ENCODE data around the gene SHLD1. TPM values are rescaled to one million over a fixed set of nuclear protein-coding genes. Genes with fewer than 3 reads are reported as not detected.

SHLD1 gene
- polyA plus RNA-seq, 1 experiment: 4.1 TPM

DNA sequence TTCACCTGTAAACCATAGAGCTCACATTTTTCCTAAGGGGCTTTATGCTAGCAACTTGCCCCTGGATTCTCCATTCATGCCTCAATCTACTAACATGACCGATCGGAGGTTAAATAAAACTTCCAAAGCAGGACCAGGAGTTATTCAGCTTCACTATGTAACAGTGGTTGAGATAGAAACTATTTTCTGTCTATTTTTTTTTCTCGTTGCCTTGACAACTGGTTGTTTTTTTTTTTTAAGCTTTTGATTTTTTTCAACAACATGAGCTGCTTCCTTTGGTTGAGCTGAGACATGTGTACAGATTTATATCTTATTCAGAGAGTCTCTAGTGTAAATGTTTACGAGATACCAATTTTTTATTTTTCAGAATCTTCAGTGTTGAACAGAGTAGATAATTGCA, 85.7 kb downstream of the SHLD1 start:
- ChIA-PET CTCF (interaction anchor here (0.6 to 1.3 kb wide), 4 partner anchors 11 to 585 kb away, joined by 3 to 10 read pairs (median 4); no protein-coding TSS in a partner anchor), POLR2A (interaction anchor here (0.6 to 1.0 kb wide), 2 partner anchors 9 to 164 kb away, joined by 3 to 5 read pairs; no protein-coding TSS in a partner anchor)
- TF ChIP-seq, protein P1, sequence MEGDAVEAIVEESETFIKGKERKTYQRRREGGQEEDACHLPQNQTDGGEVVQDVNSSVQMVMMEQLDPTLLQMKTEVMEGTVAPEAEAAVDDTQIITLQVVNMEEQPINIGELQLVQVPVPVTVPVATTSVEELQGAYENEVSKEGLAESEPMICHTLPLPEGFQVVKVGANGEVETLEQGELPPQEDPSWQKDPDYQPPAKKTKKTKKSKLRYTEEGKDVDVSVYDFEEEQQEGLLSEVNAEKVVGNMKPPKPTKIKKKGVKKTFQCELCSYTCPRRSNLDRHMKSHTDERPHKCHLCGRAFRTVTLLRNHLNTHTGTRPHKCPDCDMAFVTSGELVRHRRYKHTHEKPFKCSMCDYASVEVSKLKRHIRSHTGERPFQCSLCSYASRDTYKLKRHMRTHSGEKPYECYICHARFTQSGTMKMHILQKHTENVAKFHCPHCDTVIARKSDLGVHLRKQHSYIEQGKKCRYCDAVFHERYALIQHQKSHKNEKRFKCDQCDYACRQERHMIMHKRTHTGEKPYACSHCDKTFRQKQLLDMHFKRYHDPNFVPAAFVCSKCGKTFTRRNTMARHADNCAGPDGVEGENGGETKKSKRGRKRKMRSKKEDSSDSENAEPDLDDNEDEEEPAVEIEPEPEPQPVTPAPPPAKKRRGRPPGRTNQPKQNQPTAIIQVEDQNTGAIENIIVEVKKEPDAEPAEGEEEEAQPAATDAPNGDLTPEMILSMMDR (IDR thresholded peaks at IDR 0.05; ENCODE audit: low read depth, low read length): no peak
- Histone ChIP-seq H3K9me3 (ENCODE audit: control insufficient read depth, insufficient read depth, low read length) (no peaks in the 10 kb centered on the region), H3K27me3 (ENCODE audit: control insufficient read depth, insufficient read depth, low read length) (no peaks in the 10 kb centered on the region), H3K4me3 (ENCODE audit: low read depth, low read length) (no peak overlapping the region), H3K27ac (ENCODE audit: low read depth, low read length) (no peak overlapping the region)
- DNase-seq (ENCODE audit: low read depth, low spot score): no peak

GRCh38 chr20:5836569-5836968, 86.4 kb downstream of the SHLD1 start:
- TF ChIP-seq, protein P1 (IDR thresholded peaks at IDR 0.05; ENCODE audit: low read depth, low read length): no peak
- Histone ChIP-seq H3K27me3 (ENCODE audit: control insufficient read depth, insufficient read depth, low read length) (no peaks in the 10 kb centered on the region), H3K27ac (ENCODE audit: low read depth, low read length) (no peak overlapping the region), H3K9me3 (ENCODE audit: control insufficient read depth, insufficient read depth, low read length) (no peaks in the 10 kb centered on the region), H3K4me3 (ENCODE audit: low read depth, low read length) (no peak overlapping the region)
- CTCF ChIA-PET: interaction anchor here (0.6 to 1.3 kb wide), 2 partner anchors 12 to 238 kb away, joined by 3 to 10 read pairs; no protein-coding TSS in a partner anchor
- POLR2A ChIA-PET: interaction anchor here (0.6 to 1.0 kb wide), 2 partner anchors 8 to 164 kb away, joined by 3 to 5 read pairs; no protein-coding TSS in a partner anchor
- no peak for DNase-seq (ENCODE audit: low read depth, low spot score)

DNA sequence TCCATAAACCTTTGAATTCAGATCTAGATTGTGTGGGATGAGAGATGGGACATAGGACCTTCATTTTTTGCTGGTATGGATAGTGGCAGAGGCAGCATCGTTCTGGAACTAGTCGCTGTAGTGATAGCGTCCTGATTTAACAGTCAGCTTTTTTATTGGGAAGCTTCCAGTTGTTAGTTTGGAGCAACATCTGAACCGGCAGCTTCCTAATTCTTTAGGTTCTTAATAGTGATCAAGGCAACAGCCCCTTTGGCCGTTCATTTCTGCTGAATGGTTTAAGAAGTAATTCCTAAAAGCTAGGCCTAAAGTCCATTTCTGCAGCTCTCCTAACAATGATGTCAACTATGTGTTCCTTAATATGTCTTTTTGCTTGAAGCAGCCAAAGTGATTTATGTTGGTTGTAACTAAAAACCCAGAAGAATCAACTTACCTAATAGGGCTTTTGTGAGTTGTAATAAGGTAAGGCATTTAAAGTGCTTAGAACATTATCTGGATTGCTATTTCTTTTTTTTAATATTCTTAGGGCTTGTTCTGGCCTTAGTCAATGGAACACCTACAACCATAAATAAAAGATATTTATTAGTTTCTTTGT, 90.3 kb downstream of the SHLD1 start:
- H3K4me3 ChIP-seq (ENCODE audit: low read depth, low read length): no peak overlapping the region
- POLR2A ChIA-PET: no interaction called here
- H3K9me3 ChIP-seq (ENCODE audit: control insufficient read depth, insufficient read depth, low read length): no peaks in the 10 kb centered on the region
- no peak for DNase-seq (ENCODE audit: low read depth, low spot score)
- TF ChIP-seq, protein P1 (IDR thresholded peaks at IDR 0.05; ENCODE audit: low read depth, low read length): no peak
- CTCF ChIA-PET: interaction anchor here (1.1 kb wide), 2 partner anchors 283 to 311 kb away, joined by 3 to 4 read pairs; no protein-coding TSS in a partner anchor
- H3K27me3 ChIP-seq (ENCODE audit: control insufficient read depth, insufficient read depth, low read length): no peaks in the 10 kb centered on the region
- no peak overlapping the region for H3K27ac ChIP-seq (ENCODE audit: low read depth, low read length)

DNA sequence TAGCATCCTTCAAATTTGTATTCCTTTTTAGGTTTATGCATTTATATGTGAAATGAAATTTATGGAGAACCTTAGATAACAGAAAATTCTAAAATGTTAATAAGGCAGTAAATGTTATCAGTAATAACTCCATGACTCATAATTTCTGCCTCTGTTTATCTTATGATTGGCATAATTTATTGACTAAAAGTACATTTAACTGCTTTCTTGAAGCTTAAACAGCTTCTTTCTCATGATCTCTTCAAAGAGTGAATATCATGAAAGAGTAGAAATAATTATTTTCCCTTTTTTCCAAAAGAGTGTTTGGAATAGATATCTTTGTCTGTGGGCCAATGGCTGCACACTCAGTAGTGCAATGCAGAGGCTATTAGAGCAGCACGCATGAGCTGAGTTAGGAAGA, 91.3 kb downstream of the SHLD1 start:
- Histone ChIP-seq H3K4me3 (ENCODE audit: low read depth, low read length) (no peak overlapping the region), H3K27me3 (ENCODE audit: control insufficient read depth, insufficient read depth, low read length) (no peaks in the 10 kb centered on the region), H3K9me3 (ENCODE audit: control insufficient read depth, insufficient read depth, low read length) (no peaks in the 10 kb centered on the region), H3K27ac (ENCODE audit: low read depth, low read length) (no peak overlapping the region)
- CTCF ChIA-PET: interaction anchor here (0.6 to 1.9 kb wide), 3 partner anchors 235 to 313 kb away, joined by 4 read pairs; no protein-coding TSS in a partner anchor
- POLR2A ChIA-PET: no interaction called here
- no peak for DNase-seq (ENCODE audit: low read depth, low spot score)
- TF ChIP-seq, protein P1 (IDR thresholded peaks at IDR 0.05; ENCODE audit: low read depth, low read length): no peak

DNA sequence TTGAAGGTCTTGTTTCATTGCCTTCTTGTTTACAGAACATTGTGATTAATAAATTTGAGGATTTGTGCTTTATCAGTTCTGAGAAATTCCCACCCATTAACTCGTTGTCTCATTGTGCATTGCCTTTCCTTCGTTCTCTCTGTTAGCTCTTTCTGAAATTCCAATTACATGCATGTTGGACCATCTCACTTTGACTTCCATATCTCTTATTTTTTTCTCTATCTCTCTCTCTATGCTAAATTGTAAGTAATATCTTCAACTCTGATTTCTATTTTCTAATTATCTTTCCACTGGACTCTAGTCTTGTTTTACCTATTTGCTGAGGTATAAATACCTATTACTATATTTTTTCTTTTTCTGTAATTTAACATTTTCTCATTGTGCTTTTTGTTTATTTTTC, 92.3 kb downstream of the SHLD1 start:
- TF ChIP-seq, protein P1 (IDR thresholded peaks at IDR 0.05; ENCODE audit: low read depth, low read length): no peak
- POLR2A ChIA-PET: no interaction called here
- H3K27ac ChIP-seq (ENCODE audit: low read depth, low read length): no peak overlapping the region
- H3K27me3 ChIP-seq (ENCODE audit: control insufficient read depth, insufficient read depth, low read length): no peaks in the 10 kb centered on the region
- H3K9me3 ChIP-seq (ENCODE audit: control insufficient read depth, insufficient read depth, low read length): no peaks in the 10 kb centered on the region
- CTCF ChIA-PET: interaction anchor here (1.9 kb wide), 1 partner anchor 313 kb away, joined by 4 read pairs; no protein-coding TSS in a partner anchor
- DNase-seq (ENCODE audit: low read depth, low spot score): no peak
- H3K4me3 ChIP-seq (ENCODE audit: low read depth, low read length): no peak overlapping the region

Data from AG04450 (cell line).